Measurements from ENCODE around the gene SDK1.

Gene SDK1

GRCh38 chr7:3399858-3400257 is 98.8 kb downstream of the SDK1 start:
- DNase-seq (ENCODE audit: low read depth), result no peak
- no peak for TF ChIP-seq CTCF (conservative IDR thresholded peaks at IDR 0.05; ENCODE audit: low read length)
- no peak overlapping the region for H3K4me3 ChIP-seq (ENCODE audit: low read length)

GRCh38 chr7:3404501-3404900 is 103.4 kb downstream of the SDK1 start:
- TF ChIP-seq CTCF (conservative IDR thresholded peaks at IDR 0.05; ENCODE audit: low read length), result no peak
- peak; percentile 0 for DNase-seq (ENCODE audit: low read depth)
- no peak overlapping the region for H3K4me3 ChIP-seq (ENCODE audit: low read length)

- DNase-seq (ENCODE audit: low read depth), result no peak
- no peak for TF ChIP-seq CTCF (conservative IDR thresholded peaks at IDR 0.05; ENCODE audit: low read length)
- H3K4me3 ChIP-seq (ENCODE audit: low read length), result no peak overlapping the region
These were observed 108.0 kb downstream of the SDK1 start for GRCh38 chr7:3408814-3409595.

- no peak for DNase-seq (ENCODE audit: low read depth)
- no peak for TF ChIP-seq CTCF (conservative IDR thresholded peaks at IDR 0.05; ENCODE audit: low read length)
- H3K4me3 ChIP-seq (ENCODE audit: low read length), result no peak overlapping the region
These were observed 111.8 kb downstream of the SDK1 start for GRCh38 chr7:3412871-3413270.

- no peak for TF ChIP-seq CTCF (conservative IDR thresholded peaks at IDR 0.05; ENCODE audit: low read length)
- no peak for DNase-seq (ENCODE audit: low read depth)
- H3K4me3 ChIP-seq (ENCODE audit: low read length), result no peak overlapping the region
These were observed 114.8 kb downstream of the SDK1 start for GRCh38 chr7:3415861-3416312.

- no peak for DNase-seq (ENCODE audit: low read depth)
- TF ChIP-seq CTCF (conservative IDR thresholded peaks at IDR 0.05; ENCODE audit: low read length), result no peak
- H3K4me3 ChIP-seq (ENCODE audit: low read length), result no peak overlapping the region
These were observed 115.4 kb downstream of the SDK1 start for GRCh38 chr7:3416453-3416852.

GRCh38 chr7:3425087-3425486 is 124.0 kb downstream of the SDK1 start:
- H3K4me3 ChIP-seq (ENCODE audit: low read length), result no peak overlapping the region
- no peak for TF ChIP-seq CTCF (conservative IDR thresholded peaks at IDR 0.05; ENCODE audit: low read length)
- no peak for DNase-seq (ENCODE audit: low read depth)

Measured in AG10803 (cell line).